Iris pigment epithelial cell (primary cell): ENCODE measurements around the gene SRP72.

Experiments used
- DNase-seq: peaks from one replicate; pipeline ENCODE4 v3.0.0-alpha.2; 2011; ENCODE audit warnings: low read depth

SRP72 gene

GRCh38 chr4:56465599-56466295 lies 1.7 kb upstream of the SRP72 start:
- DNase-seq, result peak; percentile 30

GRCh38 chr4:56466296-56466761 lies 1.1 kb upstream of the SRP72 start:
- peak; percentile 90 for DNase-seq

DNA sequence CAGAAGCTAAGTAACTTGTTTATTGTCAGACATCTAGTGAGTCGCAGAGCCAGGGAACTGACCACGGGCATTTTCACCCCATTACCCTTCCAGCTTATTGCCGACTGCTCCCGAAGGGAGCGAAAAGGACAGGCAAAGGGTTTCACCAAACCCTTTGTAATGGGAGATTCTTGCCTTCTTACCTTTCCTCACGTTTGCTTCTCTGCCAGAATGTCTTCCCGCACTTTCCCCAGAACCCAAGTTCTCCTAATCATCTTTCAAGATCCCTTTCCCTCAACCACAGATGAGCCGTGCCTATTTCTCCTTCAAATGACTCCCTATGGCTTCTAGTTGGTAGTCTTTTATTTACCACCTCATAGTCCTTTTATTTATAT lies 520 bp upstream of the SRP72 start:
- no peak for DNase-seq

GRCh38 chr4:56468097-56468422 lies 643 bp downstream of the SRP72 start:
- peak; percentile 48 for DNase-seq

DNA sequence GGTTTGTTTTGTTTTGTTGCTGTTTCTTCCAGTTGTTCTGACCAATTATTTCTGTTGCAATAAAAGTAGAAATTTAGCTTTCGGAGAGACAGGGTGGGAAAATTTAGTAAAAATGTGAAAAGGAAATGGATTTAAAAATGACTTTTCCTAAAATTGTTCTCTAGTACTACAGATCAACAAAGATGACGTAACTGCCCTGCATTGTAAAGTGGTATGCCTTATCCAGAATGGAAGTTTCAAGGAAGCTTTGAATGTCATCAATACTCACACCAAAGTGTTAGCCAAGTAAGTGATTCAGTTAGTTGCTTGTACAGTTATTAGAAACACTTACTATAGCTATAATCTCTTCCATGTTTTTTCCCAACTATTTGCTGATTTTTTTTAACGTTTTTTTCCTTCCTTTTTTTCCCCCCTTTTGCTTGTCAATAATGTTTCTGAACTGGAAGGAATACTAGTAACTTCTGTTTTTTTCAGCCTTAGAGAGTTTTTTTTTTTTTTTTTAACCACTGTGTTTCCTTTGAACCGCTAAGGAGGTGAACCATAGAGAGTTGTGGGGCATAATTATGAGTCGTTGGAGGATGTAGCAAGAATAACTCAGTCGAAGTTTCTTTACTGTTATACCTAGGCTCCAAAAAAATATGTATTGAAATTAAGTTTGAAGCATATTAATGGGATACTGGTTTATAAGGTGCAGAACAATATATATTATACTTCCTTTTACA lies 2.2 kb downstream of the SRP72 start:
- no peak for DNase-seq

GRCh38 chr4:56475917-56476316 lies 8.5 kb downstream of the SRP72 start:
- DNase-seq, result no peak

DNA sequence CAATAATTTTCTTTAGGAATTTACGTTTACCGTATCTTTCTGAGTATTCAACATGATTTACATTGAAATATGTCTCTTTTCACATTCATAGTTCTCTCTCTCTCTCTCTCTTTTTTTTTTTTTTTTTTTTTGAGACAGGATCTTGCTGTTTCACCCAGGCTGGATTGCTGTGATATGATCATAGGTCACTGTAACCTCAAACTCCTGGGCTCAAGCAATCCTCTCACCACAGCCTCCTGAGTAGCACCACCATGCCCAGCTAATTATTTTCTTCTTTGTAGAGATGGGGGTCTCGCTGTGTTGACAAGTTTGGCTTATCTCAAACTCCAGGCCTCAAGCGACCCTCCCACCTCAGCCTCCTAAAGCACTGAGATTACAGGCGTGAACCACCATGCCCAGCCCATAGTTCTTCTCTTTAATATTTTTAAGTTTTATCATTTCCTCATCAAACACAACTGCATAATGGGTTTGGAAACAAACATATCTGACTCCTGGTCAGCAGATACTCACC lies 9.8 kb downstream of the SRP72 start:
- DNase-seq, result no peak

DNA sequence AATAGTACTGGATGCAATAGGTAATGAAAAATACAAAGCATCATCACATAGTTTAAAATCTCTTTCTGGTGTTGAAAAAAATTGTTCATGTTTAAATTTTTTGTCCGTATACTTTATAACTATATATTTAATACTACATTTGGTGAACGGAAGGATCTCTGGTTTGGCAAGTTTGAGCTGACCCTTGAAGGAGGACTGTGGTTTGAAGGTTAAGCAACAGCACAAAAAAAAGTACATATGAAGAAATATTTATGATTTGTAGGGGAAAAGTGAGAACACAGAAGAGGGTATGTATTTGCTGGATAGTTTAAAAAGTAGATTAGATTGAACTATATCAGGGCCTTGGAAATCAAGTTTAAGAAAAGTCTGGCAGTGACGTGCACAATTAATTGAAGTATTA lies 13.3 kb downstream of the SRP72 start:
- peak; percentile 45 for DNase-seq

DNA sequence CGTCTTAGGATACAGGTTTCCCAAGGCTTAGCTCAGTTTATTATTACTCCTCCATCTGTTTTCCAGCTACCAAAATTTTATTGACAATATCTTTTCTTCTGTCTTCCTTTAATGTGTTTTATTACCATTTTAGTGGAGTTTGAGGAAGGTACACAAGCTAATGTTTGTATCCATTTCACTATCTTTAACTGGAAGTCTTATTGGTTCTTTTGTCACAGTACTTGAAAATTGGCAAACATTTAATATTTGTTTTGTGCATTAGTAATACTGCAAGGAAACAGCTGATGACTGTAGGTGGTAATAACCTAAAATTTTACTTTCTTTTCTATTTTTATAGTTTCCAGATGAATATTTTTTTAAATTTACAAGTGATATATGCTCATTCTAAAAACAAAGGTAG lies 28.8 kb downstream of the SRP72 start:
- no peak for DNase-seq

DNA sequence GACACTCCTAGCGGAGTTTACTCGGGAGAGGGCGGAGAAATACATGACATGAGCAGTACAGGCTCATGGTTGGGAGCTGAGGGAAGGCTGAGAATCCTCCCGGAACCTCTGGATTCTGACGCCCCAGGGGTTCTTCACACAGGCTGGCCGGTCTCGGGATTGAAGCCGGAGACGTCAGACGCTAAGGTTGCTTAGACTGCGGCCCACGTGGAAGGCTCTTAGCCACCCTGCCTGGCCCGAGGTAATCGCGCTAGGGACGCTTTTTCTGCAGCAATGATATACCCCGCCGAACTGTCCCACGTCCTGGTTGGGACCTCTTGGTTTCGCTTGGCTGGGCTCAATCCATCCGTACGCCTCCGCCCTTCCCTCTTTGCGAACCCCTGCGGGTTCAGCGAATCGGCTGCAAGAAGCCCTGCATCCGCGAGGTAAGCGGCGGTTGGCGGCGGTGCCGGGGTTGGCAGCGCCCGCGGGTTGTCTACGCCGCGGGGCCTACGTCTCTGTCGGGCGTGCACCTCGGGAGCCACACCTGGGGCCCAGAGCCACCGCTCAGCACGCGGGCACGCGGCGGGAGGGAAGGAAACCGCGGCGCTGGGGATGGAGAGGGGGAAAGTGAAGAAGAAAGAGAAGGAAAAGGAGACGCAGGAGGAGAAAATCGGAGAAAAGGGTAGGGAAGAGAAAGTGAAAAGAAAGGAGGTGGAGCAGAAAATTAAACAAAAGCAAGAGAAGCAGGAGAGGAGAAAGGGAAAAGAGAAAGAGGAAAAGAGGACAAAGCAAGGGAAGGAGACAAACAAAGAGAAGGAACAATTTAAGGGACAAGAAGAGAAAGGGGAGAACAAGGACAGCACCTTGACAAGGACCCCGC lies 38.1 kb downstream of the SRP72 start, which contains the start of gene ARL9:
TSS of gene ARL9 (plus strand) at position 523 of the 862 bp plus-strand sequence. CDS start at position 595, 72 bp downstream.
- DNase-seq, result peak; percentile 73

- no peak for DNase-seq
These were observed 43.7 kb downstream of the SRP72 start for GRCh38 chr4:56511098-56511497.

DNA sequence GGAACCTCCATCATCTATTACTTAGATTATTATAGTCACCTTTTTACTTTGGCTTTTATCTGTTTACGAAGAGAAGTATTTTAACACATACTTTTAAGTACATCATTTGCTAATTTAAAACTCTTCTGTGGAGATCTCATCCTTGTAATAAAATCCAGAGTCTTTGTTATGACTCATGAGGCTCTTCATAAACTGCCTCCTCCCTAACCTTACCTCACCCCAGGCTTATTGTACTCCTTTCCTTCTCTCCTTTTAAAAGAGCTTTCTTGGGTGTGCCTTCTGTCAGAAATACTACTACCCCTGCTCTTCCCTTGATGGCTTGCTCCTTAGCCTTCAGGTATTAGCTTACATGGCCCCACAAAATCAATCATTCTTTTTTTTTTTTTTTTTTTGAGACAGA lies 44.7 kb downstream of the SRP72 start:
- peak; percentile 48 for DNase-seq

DNA sequence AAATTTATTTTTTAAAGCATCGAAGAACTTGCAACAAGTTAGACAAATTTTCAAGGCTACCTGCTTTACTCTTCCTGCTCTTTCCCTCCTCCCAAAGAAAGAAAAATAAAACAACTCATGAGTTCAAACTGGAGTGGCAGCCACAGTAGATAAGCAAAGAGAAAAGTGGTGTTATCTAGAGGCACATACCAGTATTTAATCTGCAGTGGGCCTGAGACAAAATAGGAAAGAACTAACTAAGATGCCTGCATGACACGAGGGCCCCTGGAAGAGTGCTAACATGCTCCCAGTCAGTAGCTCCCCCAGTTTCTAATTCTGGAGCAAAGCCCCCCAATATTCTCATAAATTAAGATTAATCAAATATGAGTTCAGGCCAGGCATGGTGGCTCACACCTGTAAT lies 46.1 kb downstream of the SRP72 start:
- DNase-seq, result no peak

GRCh38 chr4:56530269-56531148 lies 63.1 kb downstream of the SRP72 start:
- DNase-seq, result peak; percentile 87

DNA sequence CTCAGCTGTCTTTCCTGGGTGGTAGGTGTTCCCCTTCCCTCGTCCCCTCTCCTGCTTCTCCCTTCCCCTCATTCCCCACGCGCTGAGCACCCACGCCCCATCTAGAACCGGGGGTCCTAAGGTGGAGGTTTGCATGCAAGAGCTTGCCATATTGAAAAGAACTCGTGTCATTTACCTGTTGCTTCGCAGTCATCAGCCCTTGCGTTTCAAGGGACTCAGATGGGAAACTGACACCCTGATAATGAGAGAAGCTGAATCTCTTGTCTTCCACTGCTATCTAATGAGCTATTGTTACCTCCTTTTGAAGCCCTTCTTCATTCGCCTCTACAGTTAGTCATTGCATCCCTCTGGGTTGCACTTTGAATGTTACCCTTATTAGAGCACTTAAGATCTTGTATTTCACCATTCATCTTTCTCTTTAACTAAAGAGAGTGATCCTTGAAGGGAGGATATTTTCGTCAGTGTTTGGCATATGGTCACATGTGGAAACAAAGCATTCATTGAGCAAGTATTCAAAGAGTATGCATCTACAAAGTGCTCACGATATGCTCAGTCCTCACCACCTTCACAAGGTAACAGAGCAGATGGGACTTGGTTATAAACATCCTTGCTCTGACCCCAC lies 63.8 kb downstream of the SRP72 start:
- peak; percentile 2 for DNase-seq

DNA sequence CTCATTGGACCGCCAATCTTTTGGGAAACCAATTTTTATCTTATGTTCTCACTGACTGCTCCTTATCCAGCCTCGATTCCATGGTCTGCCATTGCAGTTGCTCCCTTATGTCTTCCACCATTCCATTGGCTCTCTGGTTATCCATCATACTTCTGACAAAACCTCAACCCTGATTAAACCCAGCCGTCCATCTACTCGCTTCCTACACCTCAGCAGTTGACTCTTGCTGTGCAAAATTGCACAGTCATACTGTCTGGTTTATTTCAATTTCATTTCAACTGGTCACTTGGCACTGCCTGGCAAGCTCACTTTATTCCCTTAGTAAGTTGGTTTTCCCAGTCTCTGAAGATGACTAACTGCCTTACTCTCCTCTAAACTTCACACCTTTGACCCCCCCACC lies 64.4 kb downstream of the SRP72 start:
- DNase-seq, result peak; percentile 2

- DNase-seq, result no peak
These were observed 64.8 kb downstream of the SRP72 start for GRCh38 chr4:56532239-56532638.

DNA sequence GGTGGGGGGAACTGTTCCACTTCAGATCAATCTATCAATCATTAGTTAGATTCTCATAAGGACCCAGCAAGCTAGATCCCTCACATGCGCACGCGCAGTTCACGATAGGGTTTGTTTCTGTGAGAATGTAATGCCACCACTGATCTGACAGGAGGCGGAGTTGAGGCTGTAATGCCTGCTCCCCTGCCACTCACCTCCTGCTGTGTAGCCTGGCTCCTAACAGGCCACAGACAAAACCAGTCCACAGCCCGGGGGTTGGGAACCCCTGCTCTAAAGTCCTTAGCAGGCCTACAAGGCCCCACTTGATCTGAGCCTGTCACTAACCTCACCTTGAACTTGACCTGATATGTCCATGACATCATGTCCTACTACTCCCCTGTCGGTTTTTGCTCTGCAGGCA lies 68.5 kb downstream of the SRP72 start:
- DNase-seq, result no peak

DNA sequence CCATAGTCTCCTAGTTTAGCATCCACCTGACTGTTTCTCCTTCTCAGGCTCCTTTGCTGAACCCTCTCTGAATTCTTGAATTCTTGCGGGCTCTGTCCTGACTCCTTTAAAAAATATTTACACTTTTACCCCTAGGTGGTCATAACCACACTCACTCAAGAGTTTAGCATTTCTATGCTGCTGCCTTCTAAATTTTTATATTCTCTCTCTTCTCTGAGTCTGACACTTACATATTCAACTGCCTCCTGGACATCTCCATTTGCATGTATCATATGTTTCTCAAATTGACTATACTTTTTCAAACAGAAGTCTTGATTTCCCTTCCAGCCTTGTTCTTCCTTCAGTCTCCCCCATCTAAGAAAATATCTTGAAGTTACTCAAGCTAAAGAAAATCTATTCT lies 69.7 kb downstream of the SRP72 start:
- DNase-seq, result no peak

DNA sequence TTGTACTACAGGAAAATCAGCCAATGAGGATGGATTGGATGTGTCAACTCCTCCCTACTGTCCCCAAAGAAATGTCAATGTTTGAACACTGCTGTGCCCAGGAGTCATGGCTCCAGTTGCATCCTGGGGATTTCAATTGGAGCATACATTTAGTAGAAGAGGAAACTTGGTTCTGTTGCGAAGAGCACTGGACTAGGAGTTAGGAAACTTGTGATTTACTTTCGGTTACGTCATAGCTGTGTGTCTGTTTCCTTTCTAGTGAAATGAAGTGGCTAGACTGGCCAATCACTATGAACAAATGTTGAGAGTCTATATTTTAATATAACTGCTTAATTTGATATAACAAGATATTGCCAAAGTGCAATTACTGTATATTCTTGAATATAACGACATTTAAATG lies 73.4 kb downstream of the SRP72 start:
- DNase-seq, result no peak

- peak; percentile 79 for DNase-seq
These were observed 77.2 kb downstream of the SRP72 start for GRCh38 chr4:56544573-56545131.
